K562 (cell line): ENCODE results near the gene TERT. TPM values are rescaled to one million over a fixed set of nuclear protein-coding genes. Genes with fewer than 3 reads are reported as not detected.

Experiments
- ATAC-seq: fragments of 200-7000 bp; cut with Tn5 transposase; 3 replicates; pipeline ENCODE4 v1.9.1; 2020; ENCODE audit warnings: moderate library complexity
- BruUV-seq: library from RNA; stranded (reverse); fragments of 400-500 nt; replicated peaks from 2 replicates; lab custom pipeline; 2021; lab: Mats Ljungman, UMichigan
- CTCF ChIA-PET: fragments of 300-600 bp; formaldehyde crosslinking; extraction: SDS; loops from one replicate; lab custom pipeline; 2021; ENCODE audit warnings: low intra/inter-chr PET ratio; lab: Yijun Ruan, JAX
- POLR2A ChIA-PET: fragments of 300-600, 350-650 bp; sonication (Branson Sonifier 250); formaldehyde crosslinking; extraction: SDS; loops from one replicate; lab custom pipeline; 2021; ENCODE audit warnings: antibody characterized with exemption, inconsistent platforms; lab: Yijun Ruan, JAX
- DNase-seq, 4 experiments: peaks; one replicate each; pipeline versions ENCODE4 v3.0.0 to v3.0.0-alpha.2; 2011 to 2018; ENCODE audit warnings: low spot score in 3 of 4, mixed read lengths in 3 of 4; ENCODE audit errors: extremely low read depth in 1 of 4
- FAIRE-seq: peaks from 2 replicates; lab custom pipeline; 2011; peaks lifted over from hg19 to GRCh38; lab: Jason Lieb, UNC
- H2AFZ ChIP-seq: 2 replicates; pipeline ENCODE4 v1.6.0; 2011; ENCODE audit warnings: low read depth, low read length, control low read depth, inconsistent platforms
- H3K27ac ChIP-seq: fragments of 200-600 bp; 3 replicates; pipeline ENCODE4 v1.8.0; 2011; ENCODE audit warnings: low read depth, mild to moderate bottlenecking, control low read depth, inconsistent platforms, low read length, moderate library complexity, mixed read lengths; ENCODE audit errors: extremely low read depth
- H3K27me3 ChIP-seq, 2 experiments: fragments of 300-600 bp in 1 of 2; 2 replicates in 1 of 2; 3 replicates in 1 of 2; pipeline versions ENCODE4 v1.6.0 to v1.8.0; 2011; ENCODE audit warnings: inconsistent platforms in 2 of 2, low read length in 2 of 2, mild to moderate bottlenecking in 1 of 2, mixed read lengths in 1 of 2, moderate library complexity in 1 of 2; ENCODE audit not compliant: control insufficient read depth in 2 of 2, insufficient read depth in 2 of 2
- H3K36me3 ChIP-seq: fragments of 300-600 bp; 3 replicates; pipeline ENCODE4 v1.8.0; 2011; ENCODE audit warnings: mild to moderate bottlenecking, low read length, inconsistent platforms; ENCODE audit not compliant: control insufficient read depth, insufficient read depth
- H3K4me1 ChIP-seq, 2 experiments: fragments of 200-600 bp in 1 of 2; replicated peaks in 1 of 2; 2 replicates in 1 of 2; 3 replicates in 1 of 2; pipeline versions ENCODE4 v1.5.1 to v1.8.0; 2011; ENCODE audit warnings: inconsistent platforms in 2 of 2, low read length in 2 of 2, mild to moderate bottlenecking in 1 of 2, mixed read lengths in 1 of 2, moderate library complexity in 1 of 2; ENCODE audit not compliant: control insufficient read depth in 2 of 2, insufficient read depth in 2 of 2
- H3K4me2 ChIP-seq: 2 replicates; pipeline ENCODE4 v1.6.1; 2011; ENCODE audit warnings: low read length, control low read depth, inconsistent platforms, mixed read lengths; ENCODE audit not compliant: insufficient read depth
- H3K4me3 ChIP-seq: fragments of 200-600 bp; sonication (generic), shearing (Covaris generic); 2 replicates; pipeline ENCODE4 v1.5.1; 2016; ENCODE audit warnings: control low read depth, inconsistent platforms
- H3K79me2 ChIP-seq: fragments of 200-600 bp; 3 replicates; pipeline ENCODE4 v1.8.0; 2011; ENCODE audit warnings: low read length, inconsistent platforms; ENCODE audit not compliant: control insufficient read depth, insufficient read depth
- H3K9ac ChIP-seq, 2 experiments: 2 replicates each; pipeline versions ENCODE4 v1.6.0 to v1.6.1; 2011; ENCODE audit warnings: low read depth in 2 of 2, low read length in 2 of 2, control low read depth in 1 of 2, inconsistent platforms in 1 of 2, mild to moderate bottlenecking in 1 of 2, mixed read lengths in 1 of 2; ENCODE audit not compliant: insufficient read depth in 1 of 2
- H3K9me1 ChIP-seq: one replicate; pipeline ENCODE4 v1.6.0; 2011; ENCODE audit warnings: inconsistent platforms, mild to moderate bottlenecking, low read length, moderate library complexity; ENCODE audit not compliant: control insufficient read depth, insufficient read depth
- H3K9me3 ChIP-seq: replicated peaks from 2 replicates; pipeline ENCODE4 v1.5.1; 2011; ENCODE audit warnings: low read depth, low read length, inconsistent platforms; ENCODE audit not compliant: control insufficient read depth, insufficient read depth
- H4K20me1 ChIP-seq: replicated peaks from 2 replicates; pipeline ENCODE4 v1.6.1; 2011; ENCODE audit warnings: low read length, inconsistent platforms, mixed read lengths; ENCODE audit not compliant: control insufficient read depth, insufficient read depth
- CBFA2T3 ChIP-seq: fragments of 450-650 bp; IDR thresholded peaks from 2 replicates; pipeline ENCODE4 v1.6.1; 2017
- ETS1 ChIP-seq: conservative IDR thresholded peaks from 2 replicates; pipeline ENCODE4 v1.6.1; 2011; ENCODE audit warnings: low read depth, mild to moderate bottlenecking, low read length; ENCODE audit not compliant: control insufficient read depth
- HNRNPLL ChIP-seq: fragments of 200-400 bp; formaldehyde crosslinking; IDR thresholded peaks from 2 replicates; pipeline ENCODE4 v1.6.1; 2017; ENCODE audit warnings: low read length, low read depth, mild to moderate bottlenecking; ENCODE audit not compliant: poor library complexity, severe bottlenecking
- JUND ChIP-seq, 2 experiments: IDR thresholded peaks; 2 replicates in 1 of 2; 3 replicates in 1 of 2; pipeline ENCODE4 v1.6.1; 2011; ENCODE audit warnings: borderline replicate concordance in 2 of 2, low read depth in 2 of 2, low read length in 2 of 2, improper control_type of control experiment in 1 of 2, missing biosample characterization in 1 of 2, missing genetic modification characterization in 1 of 2, missing genetic modification reagents in 1 of 2
- POU5F1 ChIP-seq: fragments of 150-350 bp; IDR thresholded peaks from 2 replicates; pipeline ENCODE4 v1.6.1; 2014; ENCODE audit warnings: borderline replicate concordance, low read length, low read depth, mild to moderate bottlenecking; ENCODE audit not compliant: partially characterized antibody
- ZNF347 ChIP-seq: fragments of 450-650 bp; formaldehyde crosslinking; IDR thresholded peaks from 2 replicates; pipeline ENCODE4 v1.4.0; 2020; ENCODE audit warnings: low read depth, mild to moderate bottlenecking, moderate library complexity
- ZNF408 ChIP-seq: fragments of 250-450 bp; sonication (Bioruptor Pico); IDR thresholded peaks from 2 replicates; pipeline ENCODE4 v1.4.0; 2020; ENCODE audit warnings: low read depth, mild to moderate bottlenecking, moderate library complexity
- ZNF668 ChIP-seq: fragments of 250-450 bp; sonication (Bioruptor Pico); IDR thresholded peaks from 2 replicates; pipeline ENCODE4 v1.8.0; 2022; ENCODE audit warnings: mild to moderate bottlenecking, inconsistent platforms
- ZNF785 ChIP-seq: fragments of 250-450 bp; sonication (Bioruptor Pico); IDR thresholded peaks from 2 replicates; pipeline ENCODE4 v1.4.0; 2020; ENCODE audit warnings: mild to moderate bottlenecking
- WGBS: fragments of 100-300 bp; shearing (Covaris generic); methylation state at CpG from one replicate; pipeline ENCODE4 v1.1.6; 2016; ENCODE audit warnings: low coverage, mixed read lengths; ENCODE audit not compliant: insufficient coverage; ENCODE audit errors: missing lambda C conversion rate; 5-methylcytosine and 5-hydroxymethylcytosine counted together
- in situ Hi-C: fragments of 300-500 bp; cut with MboI; formaldehyde crosslinking; loops from 4 replicates; pipeline ENCODE4 v1.15.0; 2018; ENCODE audit warnings: inconsistent platforms, mixed read lengths
- intact Hi-C: fragments of 100-400 bp; cut with micrococcal nuclease; formaldehyde crosslinking; loops from 2 replicates; pipeline ENCODE4 v1.14.2; 2022
- polyA plus RNA-seq, 8 experiments: library from polyadenylated mRNA; depleted of rRNA in 4 of 8; stranded (reverse) in 5 of 8; unstranded in 3 of 8; fragments of >200 nt; fragmentation: Nextera tagmentation in 2 of 8; fragmentation: Illumina TruSeq in 1 of 8; extraction: Ambion mirVana in 2 of 8; extraction: Trizol in 1 of 8; gene quantifications; 2 replicates each; pipeline versions ENCODE4 v1.2.1 to v1.2.3, GENCODE V29; 2011 to 2014; ENCODE audit warnings: inconsistent platforms in 1 of 8, missing spikeins in 1 of 8
- total RNA-seq, 7 experiments: library from RNA; depleted of rRNA in 6 of 7; stranded (reverse); fragments of >200 nt in 6 of 7; fragmentation: Illumina TruSeq in 2 of 7; extraction: Trizol in 2 of 7; gene quantifications; 2 replicates each; pipeline versions ENCODE4 v1.2.1 to v1.2.3, GENCODE V29; 2011 to 2021; ENCODE audit warnings: low replicate concordance in 1 of 7

Gene TERT
- total and polyA plus RNA-seq, 9 of the 15 experiments (the other 6 are each of a cell fraction or from before 2014, with no cell fraction given) = 0.08 to 4.5 (median 0.98) TPM; not detected in 1

GRCh38 chr5:1212881-1213280 is 82.0 kb downstream of the TERT start (continued):
- TF ChIP-seq ETS1 = no peak
- TF ChIP-seq CBFA2T3 = no peak
- TF ChIP-seq ZNF408 (CRISPR knock-in tag) = no peak
- TF ChIP-seq HNRNPLL = no peak
- no peak for TF ChIP-seq ZNF347 (CRISPR knock-in tag)
- no peak for TF ChIP-seq JUND (IDR thresholded peaks at IDR 0.05; ENCODE audit: borderline replicate concordance, low read depth, low read length)
- no peak for TF ChIP-seq JUND (tag; IDR thresholded peaks at IDR 0.05; ENCODE audit: borderline replicate concordance, low read depth, low read length)

- intact Hi-C loops (no loop called here), in situ Hi-C loops (no loop called here)
- FAIRE-seq (no peak), ATAC-seq (no peak), DNase-seq (no peak)
- ChIA-PET POLR2A (no interaction called here), CTCF (no interaction called here)
- Histone ChIP-seq H2AFZ (no peak overlapping the region), H3K27me3 (peaks cover 1 to 61% of the 10 kb centered on the region in 2 experiments; a peak in 4 of 5 replicates), H3K79me2 (no peaks in the 10 kb centered on the region), H3K4me1 (peaks cover 0 to 51% of the 10 kb centered on the region in 2 experiments; a peak in 3 of 5 replicates), H3K9me1 (no peaks in the 10 kb centered on the region), H3K27ac (no peak overlapping the region), H3K36me3 (no peaks in the 10 kb centered on the region), H3K9me3 (no peaks in the 10 kb centered on the region; the same call in 1 of the 2 replicates), H3K4me2 (no peak overlapping the region), H4K20me1 (peaks cover 6% of the 10 kb centered on the region; the same call in 1 of the 2 replicates), H3K4me3 (no peak overlapping the region), H3K9ac (no peak overlapping the region)
- WGBS = 54% methylated on average over 18 of the region's 20 CpGs
- no TSS peak for BruUV-seq
- TF ChIP-seq POU5F1 (no peak), ZNF785 (CRISPR knock-in tag) (no peak), ZNF668 (no peak)
Observed at GRCh38 chr5:1212271-1212670, 82.6 kb downstream of the TERT start.
